Suprapubic skin (tissue), 4 donors: ENCODE measurements around the gene C17orf58. TPM values are rescaled to one million over a fixed set of nuclear protein-coding genes. Genes with fewer than 3 reads are reported as not detected.
A peak's percentile ranks its signal among the peaks of the same experiment; 100 is the strongest.
"Not testable (repeated sequence)": the region's sequence is repeated elsewhere in the genome, so short reads cannot be mapped to it uniquely, and the experiment has no call there.

Source experiments
- DNase-seq, 2 donors: peaks; one replicate each; pipeline ENCODE4 v3.0.0-alpha.2; 2019; ENCODE audit warnings: low spot score in 2 of 2
- H3K27ac ChIP-seq: fragments of 200-600 bp; sonication (generic); one replicate; pipeline ENCODE4 v1.5.1; 2019
- H3K27me3 ChIP-seq: fragments of 200-600 bp; sonication (generic); one replicate; pipeline ENCODE4 v1.5.1; 2019
- H3K36me3 ChIP-seq: fragments of 200-600 bp; sonication (generic); one replicate; pipeline ENCODE4 v1.5.1; 2019
- H3K4me1 ChIP-seq: fragments of 200-600 bp; sonication (generic); one replicate; pipeline ENCODE4 v1.5.1; 2019
- H3K4me3 ChIP-seq: fragments of 200-600 bp; sonication (generic); one replicate; pipeline ENCODE4 v1.5.1; 2019; ENCODE audit warnings: mild to moderate bottlenecking
- H3K9me3 ChIP-seq: fragments of 200-600 bp; sonication (generic); one replicate; pipeline ENCODE4 v1.5.1; 2019
- CTCF ChIP-seq, 2 donors: fragments of 200-600 bp in 1 of 2; fragments of 450-650 bp in 1 of 2; sonication (generic) in 1 of 2; IDR thresholded peaks; one replicate each; pipeline ENCODE4 v1.5.1; 2016 to 2019; ENCODE audit warnings: antibody characterized with exemption in 2 of 2, mild to moderate bottlenecking in 1 of 2, moderate library complexity in 1 of 2
- EP300 ChIP-seq: sonication (generic); formaldehyde crosslinking; IDR thresholded peaks from one replicate; pipeline ENCODE4 v1.6.1; 2017; ENCODE audit warnings: antibody characterized with exemption
- POLR2A ChIP-seq, 2 donors: fragments of 450-650 bp; IDR thresholded peaks; one replicate each; pipeline ENCODE4 v1.6.1; 2017; ENCODE audit warnings: antibody characterized with exemption in 2 of 2, mild to moderate bottlenecking in 2 of 2, moderate library complexity in 2 of 2
- POLR2AphosphoS5 ChIP-seq, 3 donors: sonication (generic); formaldehyde crosslinking; IDR thresholded peaks; one replicate each; pipeline ENCODE4 v1.6.1; 2017; ENCODE audit warnings: antibody characterized with exemption in 3 of 3
- WGBS: methylation state at CpG from one replicate; pipeline ENCODE4 v1.1.5; 2018; 5-methylcytosine and 5-hydroxymethylcytosine counted together
- total RNA-seq, 4 donors: library from RNA; depleted of rRNA; stranded (reverse); fragments of >200 nt; gene quantifications; one replicate each; pipeline ENCODE4 v1.1.0, GENCODE V29; 2016

Gene C17orf58
- total RNA-seq: 1 to 10 TPM; 3.4 to 8.0 (median 5.6) TPM

- H3K27ac ChIP-seq: peak within 1 kb of the TSS; percentile 25
- H3K27me3 ChIP-seq, H3K9me3 ChIP-seq, DNase-seq, H3K36me3 ChIP-seq: not testable (repeated sequence)
- 25% methylated on average over 19 of the region's 25 CpGs for WGBS
- H3K4me1 ChIP-seq: peaks cover 35% of the 10 kb centered on the region
- H3K4me3 ChIP-seq: peak within 1 kb of the TSS; percentile 77
Observed at GRCh38 chr17:67996301-67997171, at the start of gene C17orf58. TSS of gene C17orf58 (minus strand) at chr17:67996469. CDS start at chr17:67996198, 271 bp downstream.

- peak overlapping the region; percentile 57 for H3K27ac ChIP-seq
- DNase-seq: no peak
- no peaks in the 10 kb centered on the region for H3K27me3 ChIP-seq
- peaks cover 27% of the 10 kb centered on the region for H3K36me3 ChIP-seq
- TF ChIP-seq EP300: no peak
- TF ChIP-seq POLR2A (IDR thresholded peaks at IDR 0.05): no peak
- no peak for TF ChIP-seq CTCF (IDR thresholded peaks at IDR 0.05)
- TF ChIP-seq POLR2AphosphoS5 (IDR thresholded peaks at IDR 0.05): no peak
- H3K9me3 ChIP-seq: no peaks in the 10 kb centered on the region
- H3K4me1 ChIP-seq: peaks cover 14% of the 10 kb centered on the region
- H3K4me3 ChIP-seq: peak overlapping the region; percentile 74
- WGBS: 18% methylated on average over 11 of the region's 11 CpGs
Observed at GRCh38 chr17:68036304-68037147, 40.3 kb upstream of the C17orf58 start.

- Histone ChIP-seq H3K27ac (peak within 1 kb of the TSS; percentile 57), H3K4me3 (peak within 1 kb of the TSS; percentile 74), H3K4me1 (peaks cover 14% of the 10 kb centered on the region), H3K9me3 (no peaks in the 10 kb centered on the region), H3K27me3 (no peaks in the 10 kb centered on the region), H3K36me3 (peaks cover 19% of the 10 kb centered on the region)
- peak in 1 of 2 donors; percentile 69 for TF ChIP-seq POLR2A (IDR thresholded peaks at IDR 0.05)
- TF ChIP-seq POLR2AphosphoS5 (IDR thresholded peaks at IDR 0.05): peak in 1 of 3 donors; percentile 34
- TF ChIP-seq EP300: no peak
- no peak for TF ChIP-seq CTCF (IDR thresholded peaks at IDR 0.05)
- 0% methylated on average over 28 of the region's 72 CpGs for WGBS
- DNase-seq: peak; percentile 95 to 96
Observed at GRCh38 chr17:68035523-68036303, 39.4 kb upstream of the C17orf58 start, which contains the start of gene KPNA2. TSS of gene KPNA2 (plus strand) at chr17:68035735. CDS start at chr17:68037133, 1,398 bp downstream.

- H3K9me3 ChIP-seq: no peaks in the 10 kb centered on the region
- peak; percentile 94 to 95 for DNase-seq
- peaks cover 16% of the 10 kb centered on the region for H3K36me3 ChIP-seq
- H3K27ac ChIP-seq: no peak overlapping the region
- H3K4me1 ChIP-seq: peaks cover 14% of the 10 kb centered on the region
- peak overlapping the region; percentile 74 for H3K4me3 ChIP-seq
- no peak for TF ChIP-seq CTCF (IDR thresholded peaks at IDR 0.05)
- no peak for TF ChIP-seq POLR2AphosphoS5 (IDR thresholded peaks at IDR 0.05)
- no peak for TF ChIP-seq POLR2A (IDR thresholded peaks at IDR 0.05)
- 2% methylated on average over 26 of the region's 27 CpGs for WGBS
- H3K27me3 ChIP-seq: no peaks in the 10 kb centered on the region
Observed at GRCh38 chr17:68035131-68035522, 38.9 kb upstream of the C17orf58 start.

- Histone ChIP-seq H3K27me3 (no peaks in the 10 kb centered on the region), H3K4me1 (peaks cover 14% of the 10 kb centered on the region), H3K27ac (no peak overlapping the region), H3K4me3 (no peak overlapping the region), H3K36me3 (peaks cover 12% of the 10 kb centered on the region), H3K9me3 (no peaks in the 10 kb centered on the region)
- no peak for DNase-seq
- TF ChIP-seq POLR2AphosphoS5 (IDR thresholded peaks at IDR 0.05) (no peak), EP300 (no peak), CTCF (IDR thresholded peaks at IDR 0.05) (no peak), POLR2A (IDR thresholded peaks at IDR 0.05) (no peak)
- 61% methylated on average over 1 of the region's 1 CpG for WGBS
Observed at GRCh38 chr17:68034452-68034776, 38.1 kb upstream of the C17orf58 start.
